ENCODE results near the gene PRKAR1B.

DNA sequence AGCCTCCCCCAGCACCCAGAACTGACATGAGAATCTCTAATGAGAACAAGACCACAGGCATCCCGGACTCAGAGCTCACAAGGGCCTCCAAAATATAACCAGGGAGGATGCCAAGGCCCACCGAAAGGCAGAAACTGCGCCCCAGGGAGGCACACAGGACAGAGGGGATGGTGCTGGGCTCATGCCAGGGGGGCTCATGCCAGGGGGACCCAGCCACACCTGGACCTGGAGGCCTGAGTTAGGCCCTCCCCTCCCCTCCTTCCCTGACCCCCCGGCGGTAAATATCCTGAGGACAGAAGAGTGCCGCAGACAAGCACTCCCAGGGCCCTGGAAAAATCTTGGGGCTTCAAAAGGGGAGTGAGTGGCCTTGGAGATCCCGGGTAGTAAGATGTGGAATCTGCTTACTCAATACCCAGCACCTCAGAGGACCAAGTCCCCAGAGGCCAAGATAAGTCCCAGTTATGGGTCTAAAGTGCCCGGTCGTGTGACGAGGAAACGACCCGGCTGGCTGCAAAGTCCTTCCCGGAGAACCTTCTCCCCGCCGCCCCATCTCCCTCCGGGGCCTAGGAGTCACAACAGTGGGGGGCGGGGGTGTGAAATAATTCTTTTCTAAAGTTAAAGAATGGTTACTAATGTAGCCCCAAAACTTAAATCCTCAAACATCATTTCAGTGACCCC, 219.3 kb downstream of the PRKAR1B start:
- TF ChIP-seq, protein P1, sequence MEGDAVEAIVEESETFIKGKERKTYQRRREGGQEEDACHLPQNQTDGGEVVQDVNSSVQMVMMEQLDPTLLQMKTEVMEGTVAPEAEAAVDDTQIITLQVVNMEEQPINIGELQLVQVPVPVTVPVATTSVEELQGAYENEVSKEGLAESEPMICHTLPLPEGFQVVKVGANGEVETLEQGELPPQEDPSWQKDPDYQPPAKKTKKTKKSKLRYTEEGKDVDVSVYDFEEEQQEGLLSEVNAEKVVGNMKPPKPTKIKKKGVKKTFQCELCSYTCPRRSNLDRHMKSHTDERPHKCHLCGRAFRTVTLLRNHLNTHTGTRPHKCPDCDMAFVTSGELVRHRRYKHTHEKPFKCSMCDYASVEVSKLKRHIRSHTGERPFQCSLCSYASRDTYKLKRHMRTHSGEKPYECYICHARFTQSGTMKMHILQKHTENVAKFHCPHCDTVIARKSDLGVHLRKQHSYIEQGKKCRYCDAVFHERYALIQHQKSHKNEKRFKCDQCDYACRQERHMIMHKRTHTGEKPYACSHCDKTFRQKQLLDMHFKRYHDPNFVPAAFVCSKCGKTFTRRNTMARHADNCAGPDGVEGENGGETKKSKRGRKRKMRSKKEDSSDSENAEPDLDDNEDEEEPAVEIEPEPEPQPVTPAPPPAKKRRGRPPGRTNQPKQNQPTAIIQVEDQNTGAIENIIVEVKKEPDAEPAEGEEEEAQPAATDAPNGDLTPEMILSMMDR (IDR thresholded peaks at IDR 0.05): no peak
- TF ChIP-seq POLR2A (IDR thresholded peaks at IDR 0.05): no peak

All from thyroid gland (tissue), 4 donors.